WTC11 (cell line): ENCODE results near the gene GALNT7. TPM values are rescaled to one million over a fixed set of nuclear protein-coding genes. Genes with fewer than 3 reads are reported as not detected.

Source experiments
- ATAC-seq: fragments of 200-7000 bp; cut with Tn5 transposase; 2 replicates; pipeline ENCODE4 v1.10.0; 2021; ENCODE audit warnings: mild to moderate bottlenecking, moderate library complexity
- CTCF ChIA-PET: fragments of 300-600 bp; sonication (Branson Sonifier 250); formaldehyde crosslinking; loops from one replicate; lab custom pipeline; 2021; ENCODE audit warnings: antibody characterized with exemption; lab: Charles Lee
- POLR2A ChIA-PET: fragments of 350-600 bp; sonication (Branson Sonifier 250); formaldehyde crosslinking; loops from one replicate; lab custom pipeline; 2021; ENCODE audit warnings: antibody characterized with exemption; lab: Charles Lee
- DNase-seq: peaks from one replicate; pipeline ENCODE4 v3.0.0; 2021; ENCODE audit warnings: low spot score
- H3K27ac Mint-ChIP-seq: 2 replicates; pipeline ENCODE4 v1.8.0; 2021; ENCODE audit warnings: mixed read lengths
- H3K27me3 Mint-ChIP-seq: 2 replicates; pipeline ENCODE4 v1.8.0; 2021; ENCODE audit warnings: low read depth, mild to moderate bottlenecking, moderate library complexity, mixed read lengths
- H3K36me3 Mint-ChIP-seq: 2 replicates; pipeline ENCODE4 v1.8.0; 2021; ENCODE audit warnings: mixed read lengths
- H3K4me1 Mint-ChIP-seq: 2 replicates; pipeline ENCODE4 v1.8.0; 2022; ENCODE audit warnings: mixed read lengths
- H3K4me3 Mint-ChIP-seq: 2 replicates; pipeline ENCODE4 v1.8.0; 2021; ENCODE audit warnings: mild to moderate bottlenecking, moderate library complexity, mixed read lengths
- H3K9me3 Mint-ChIP-seq: 2 replicates; pipeline ENCODE4 v1.8.0; 2021; ENCODE audit warnings: mixed read lengths
- CBFB ChIP-seq: sonication (generic); formaldehyde crosslinking; IDR thresholded peaks from 2 replicates; pipeline ENCODE4 v1.8.1; 2022; ENCODE audit warnings: mild to moderate bottlenecking, low read depth, missing genetic modification reagents
- ELF4 ChIP-seq: sonication (generic); formaldehyde crosslinking; IDR thresholded peaks from 2 replicates; pipeline ENCODE4 v1.8.1; 2022; ENCODE audit warnings: low read depth, mild to moderate bottlenecking, moderate library complexity, missing genetic modification reagents
- EMX1 ChIP-seq: fragments of 250-450 bp; sonication (Bioruptor Pico); IDR thresholded peaks from 2 replicates; pipeline ENCODE4 v1.8.0; 2021; ENCODE audit warnings: mild to moderate bottlenecking
- IRF2 ChIP-seq: sonication (generic); formaldehyde crosslinking; IDR thresholded peaks from 2 replicates; pipeline ENCODE4 v1.8.0; 2022; ENCODE audit warnings: low read depth, missing genetic modification reagents, borderline replicate concordance
- JAZF1 ChIP-seq: fragments of 250-450 bp; sonication (Bioruptor Pico); IDR thresholded peaks from 2 replicates; pipeline ENCODE4 v1.9.0; 2021; ENCODE audit warnings: moderate library complexity, mild to moderate bottlenecking, inconsistent platforms
- NFE2L1 ChIP-seq: sonication (generic); formaldehyde crosslinking; IDR thresholded peaks from 2 replicates; pipeline ENCODE4 v1.8.1; 2023; ENCODE audit warnings: missing genetic modification reagents
- RORB ChIP-seq: fragments of 250-450 bp; sonication (Bioruptor Pico); IDR thresholded peaks from 2 replicates; pipeline ENCODE4 v1.9.0; 2021; ENCODE audit warnings: mild to moderate bottlenecking
- SMAD3 ChIP-seq: sonication (generic); formaldehyde crosslinking; IDR thresholded peaks from 2 replicates; pipeline ENCODE4 v1.8.0; 2022; ENCODE audit warnings: missing genetic modification reagents, mild to moderate bottlenecking, borderline replicate concordance
- TCF7 ChIP-seq: sonication (generic); formaldehyde crosslinking; IDR thresholded peaks from 2 replicates; pipeline ENCODE4 v1.8.0; 2022; ENCODE audit warnings: mild to moderate bottlenecking, low read depth, missing genetic modification reagents, moderate library complexity
- TEAD1 ChIP-seq: sonication (generic); formaldehyde crosslinking; IDR thresholded peaks from 2 replicates; pipeline ENCODE4 v1.8.0; 2022; ENCODE audit warnings: mild to moderate bottlenecking, missing genetic modification reagents
- ZNF121 ChIP-seq: sonication (generic); formaldehyde crosslinking; IDR thresholded peaks from 2 replicates; pipeline ENCODE4 v1.8.0; 2023; ENCODE audit warnings: missing genetic modification reagents
- ZNF232 ChIP-seq: sonication (generic); formaldehyde crosslinking; IDR thresholded peaks from 2 replicates; pipeline ENCODE4 v1.8.0; 2022; ENCODE audit warnings: mild to moderate bottlenecking, missing genetic modification reagents
- ZNF263 ChIP-seq: sonication (generic); formaldehyde crosslinking; IDR thresholded peaks from 2 replicates; pipeline ENCODE4 v1.8.1; 2022; ENCODE audit warnings: low read depth, mild to moderate bottlenecking, moderate library complexity, missing genetic modification reagents
- ZNF416 ChIP-seq: fragments of 250-450 bp; sonication (Bioruptor Pico); IDR thresholded peaks from 2 replicates; pipeline ENCODE4 v1.9.0; 2021; ENCODE audit warnings: mild to moderate bottlenecking, inconsistent platforms
- total RNA-seq: library from RNA; stranded (reverse); gene quantifications from 3 replicates; pipeline ENCODE4 v1.2.3, GENCODE V29; 2021
- TF ChIP-seq, protein P1 (sequence below): sonication (generic); formaldehyde crosslinking; IDR thresholded peaks from 2 replicates; pipeline ENCODE4 v1.8.1; 2022; ENCODE audit warnings: missing genetic modification reagents, borderline replicate concordance
- TF ChIP-seq, protein P2 (sequence below): fragments of 250-450 bp; sonication (Bioruptor Pico); IDR thresholded peaks from 2 replicates; pipeline ENCODE4 v1.9.0; 2021; ENCODE audit warnings: mild to moderate bottlenecking
- TF ChIP-seq, protein P3 (sequence below): sonication (generic); formaldehyde crosslinking; IDR thresholded peaks from 2 replicates; pipeline ENCODE4 v1.8.0; 2022; ENCODE audit warnings: mild to moderate bottlenecking, missing genetic modification reagents
- TF ChIP-seq, protein P4 (sequence below): sonication (generic); formaldehyde crosslinking; IDR thresholded peaks from 2 replicates; pipeline ENCODE4 v1.8.1; 2022; ENCODE audit warnings: low read depth, mild to moderate bottlenecking, moderate library complexity, missing genetic modification reagents, borderline replicate concordance
- TF ChIP-seq, protein P5 (sequence below): fragments of 250-450 bp; sonication (Bioruptor Pico); IDR thresholded peaks from 2 replicates; pipeline ENCODE4 v1.8.0; 2021; ENCODE audit warnings: mild to moderate bottlenecking
- TF ChIP-seq, protein P6 (sequence below): sonication (generic); formaldehyde crosslinking; IDR thresholded peaks from 2 replicates; pipeline ENCODE4 v1.8.1; 2022; ENCODE audit warnings: mild to moderate bottlenecking, moderate library complexity, missing genetic modification reagents
- TF ChIP-seq, protein P7 (sequence below): fragments of 250-450 bp; sonication (Bioruptor Pico); IDR thresholded peaks from 2 replicates; pipeline ENCODE4 v1.9.0; 2021; ENCODE audit warnings: mild to moderate bottlenecking
- TF ChIP-seq, protein P8 (sequence below): sonication (generic); formaldehyde crosslinking; IDR thresholded peaks from 2 replicates; pipeline ENCODE4 v1.8.0; 2023; ENCODE audit warnings: missing genetic modification reagents

GALNT7 gene
- total RNA-seq, 1 experiment from 2014 or later = 86.9 TPM

DNA sequence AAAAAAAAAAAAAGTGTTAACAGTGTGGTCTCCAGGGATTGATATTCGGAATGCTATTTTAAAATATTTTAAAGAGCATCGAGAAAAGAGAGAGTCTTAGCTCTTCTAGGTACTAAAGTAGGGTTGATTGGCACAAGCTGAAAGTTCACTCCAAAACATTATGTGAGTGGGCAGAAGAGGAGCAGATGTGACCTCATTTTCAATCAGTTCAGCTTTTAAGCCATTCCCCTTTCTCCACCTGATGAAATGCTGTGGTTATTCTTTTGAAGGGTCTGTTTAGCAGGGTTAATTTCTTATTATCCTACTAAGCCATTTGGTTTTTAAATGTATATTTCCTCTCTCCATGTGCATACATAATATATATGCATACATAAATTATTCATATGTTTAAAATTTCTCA is 69.2 kb downstream of the GALNT7 start:
- ChIA-PET POLR2A (no interaction called here), CTCF (interaction anchor here (1.9 to 2.1 kb wide), 2 partner anchors 64 to 224 kb away, joined by 6 to 7 read pairs; no protein-coding TSS in a partner anchor)
- DNase-seq = no peak
- H3K27ac Mint-ChIP-seq = peak overlapping the region; percentile 64
- no peak for TF ChIP-seq NFE2L1 (CRISPR knock-in tag)
- no peak for TF ChIP-seq ZNF121
- TF ChIP-seq IRF2 = no peak
- TF ChIP-seq ZNF232 = no peak
- TF ChIP-seq, protein P1, sequence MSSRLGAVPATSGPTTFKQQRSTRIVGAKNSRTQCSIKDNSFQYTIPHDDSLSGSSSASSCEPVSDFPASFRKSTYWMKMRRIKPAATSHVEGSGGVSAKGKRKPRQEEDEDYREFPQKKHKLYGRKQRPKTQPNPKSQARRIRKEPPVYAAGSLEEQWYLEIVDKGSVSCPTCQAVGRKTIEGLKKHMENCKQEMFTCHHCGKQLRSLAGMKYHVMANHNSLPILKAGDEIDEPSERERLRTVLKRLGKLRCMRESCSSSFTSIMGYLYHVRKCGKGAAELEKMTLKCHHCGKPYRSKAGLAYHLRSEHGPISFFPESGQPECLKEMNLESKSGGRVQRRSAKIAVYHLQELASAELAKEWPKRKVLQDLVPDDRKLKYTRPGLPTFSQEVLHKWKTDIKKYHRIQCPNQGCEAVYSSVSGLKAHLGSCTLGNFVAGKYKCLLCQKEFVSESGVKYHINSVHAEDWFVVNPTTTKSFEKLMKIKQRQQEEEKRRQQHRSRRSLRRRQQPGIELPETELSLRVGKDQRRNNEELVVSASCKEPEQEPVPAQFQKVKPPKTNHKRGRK (CRISPR knock-in tag) = no peak
- TF ChIP-seq, protein P2, sequence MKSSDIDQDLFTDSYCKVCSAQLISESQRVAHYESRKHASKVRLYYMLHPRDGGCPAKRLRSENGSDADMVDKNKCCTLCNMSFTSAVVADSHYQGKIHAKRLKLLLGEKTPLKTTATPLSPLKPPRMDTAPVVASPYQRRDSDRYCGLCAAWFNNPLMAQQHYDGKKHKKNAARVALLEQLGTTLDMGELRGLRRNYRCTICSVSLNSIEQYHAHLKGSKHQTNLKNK (CRISPR knock-in tag) = no peak
- no peak for TF ChIP-seq ZNF416 (CRISPR knock-in tag)
- TF ChIP-seq, protein P3, sequence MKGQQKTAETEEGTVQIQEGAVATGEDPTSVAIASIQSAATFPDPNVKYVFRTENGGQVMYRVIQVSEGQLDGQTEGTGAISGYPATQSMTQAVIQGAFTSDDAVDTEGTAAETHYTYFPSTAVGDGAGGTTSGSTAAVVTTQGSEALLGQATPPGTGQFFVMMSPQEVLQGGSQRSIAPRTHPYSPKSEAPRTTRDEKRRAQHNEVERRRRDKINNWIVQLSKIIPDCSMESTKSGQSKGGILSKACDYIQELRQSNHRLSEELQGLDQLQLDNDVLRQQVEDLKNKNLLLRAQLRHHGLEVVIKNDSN (CRISPR knock-in tag) = no peak
- no peak for TF ChIP-seq TEAD1 (CRISPR knock-in tag)
- TF ChIP-seq, protein P4, sequence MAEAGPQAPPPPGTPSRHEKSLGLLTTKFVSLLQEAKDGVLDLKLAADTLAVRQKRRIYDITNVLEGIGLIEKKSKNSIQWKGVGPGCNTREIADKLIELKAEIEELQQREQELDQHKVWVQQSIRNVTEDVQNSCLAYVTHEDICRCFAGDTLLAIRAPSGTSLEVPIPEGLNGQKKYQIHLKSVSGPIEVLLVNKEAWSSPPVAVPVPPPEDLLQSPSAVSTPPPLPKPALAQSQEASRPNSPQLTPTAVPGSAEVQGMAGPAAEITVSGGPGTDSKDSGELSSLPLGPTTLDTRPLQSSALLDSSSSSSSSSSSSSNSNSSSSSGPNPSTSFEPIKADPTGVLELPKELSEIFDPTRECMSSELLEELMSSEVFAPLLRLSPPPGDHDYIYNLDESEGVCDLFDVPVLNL (CRISPR knock-in tag) = no peak
- TF ChIP-seq, protein P5, sequence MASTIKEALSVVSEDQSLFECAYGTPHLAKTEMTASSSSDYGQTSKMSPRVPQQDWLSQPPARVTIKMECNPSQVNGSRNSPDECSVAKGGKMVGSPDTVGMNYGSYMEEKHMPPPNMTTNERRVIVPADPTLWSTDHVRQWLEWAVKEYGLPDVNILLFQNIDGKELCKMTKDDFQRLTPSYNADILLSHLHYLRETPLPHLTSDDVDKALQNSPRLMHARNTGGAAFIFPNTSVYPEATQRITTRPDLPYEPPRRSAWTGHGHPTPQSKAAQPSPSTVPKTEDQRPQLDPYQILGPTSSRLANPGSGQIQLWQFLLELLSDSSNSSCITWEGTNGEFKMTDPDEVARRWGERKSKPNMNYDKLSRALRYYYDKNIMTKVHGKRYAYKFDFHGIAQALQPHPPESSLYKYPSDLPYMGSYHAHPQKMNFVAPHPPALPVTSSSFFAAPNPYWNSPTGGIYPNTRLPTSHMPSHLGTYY (CRISPR knock-in tag) = no peak
- TF ChIP-seq EMX1 (CRISPR knock-in tag) = no peak
- H3K4me1 Mint-ChIP-seq = peaks cover 64% of the 10 kb centered on the region
- no peaks in the 10 kb centered on the region for H3K9me3 Mint-ChIP-seq
- 0 out of 2 replicates have a peak overlapping the region, but pooled peaks have one; percentile 15 for H3K4me3 Mint-ChIP-seq
- H3K36me3 Mint-ChIP-seq = no peaks in the 10 kb centered on the region
- ATAC-seq = no peak
- no peaks in the 10 kb centered on the region for H3K27me3 Mint-ChIP-seq

DNA sequence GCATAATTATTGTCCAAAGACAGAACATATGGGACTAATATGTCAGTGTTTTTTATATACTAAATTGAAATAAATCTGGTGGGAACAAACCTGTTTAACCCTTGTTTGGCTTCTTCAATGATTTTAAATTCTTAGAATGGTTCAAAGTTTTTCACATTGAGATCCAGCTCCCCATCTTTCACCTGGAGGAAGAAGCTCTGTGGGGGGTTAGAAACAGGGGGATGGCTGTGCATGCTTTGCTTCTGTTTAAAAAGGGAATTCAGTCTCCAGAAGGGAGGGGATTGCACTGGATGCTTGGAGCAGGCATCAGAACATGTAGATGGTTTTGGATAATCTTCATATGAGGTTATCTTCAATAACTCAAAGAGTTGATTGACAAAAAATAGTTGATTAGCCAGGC is 72.1 kb downstream of the GALNT7 start:
- peaks cover 90% of the 10 kb centered on the region for H3K4me1 Mint-ChIP-seq

DNA sequence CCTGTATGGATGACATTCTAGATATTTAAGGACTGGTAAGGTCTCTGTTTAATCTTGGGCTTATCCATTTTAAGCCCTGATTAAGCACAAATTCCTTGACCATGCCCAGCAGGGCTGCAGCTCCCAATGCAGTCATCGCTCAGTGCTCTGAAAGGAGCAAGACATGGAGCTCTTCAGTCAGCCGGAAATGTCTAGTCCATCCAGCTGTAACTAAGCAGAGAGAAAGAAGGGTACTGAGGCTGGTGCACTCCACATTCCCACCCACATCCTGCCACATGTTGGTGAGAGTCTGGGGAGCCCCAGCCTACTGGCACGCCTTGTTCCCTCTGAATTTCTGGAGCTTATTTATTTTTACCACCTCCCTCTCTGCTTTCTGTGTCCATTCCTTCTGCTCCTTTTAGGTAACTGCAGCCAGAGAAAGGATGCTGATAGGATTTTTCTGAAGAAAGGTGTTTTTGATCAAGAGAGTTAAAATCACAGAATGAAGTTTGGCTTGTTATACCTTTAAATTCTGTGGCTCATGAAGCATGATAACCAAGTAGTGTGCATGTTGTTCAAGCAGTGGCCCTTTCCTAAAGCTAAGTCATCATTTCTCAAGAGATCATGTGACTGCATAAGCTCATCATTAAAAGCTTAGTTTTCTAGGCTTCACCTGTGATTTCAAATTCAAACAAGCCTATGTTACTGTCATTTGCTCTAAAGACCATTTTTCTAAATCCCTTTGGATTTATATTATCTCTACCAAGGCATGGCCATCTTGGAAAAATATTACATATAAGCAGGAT is 74.0 kb downstream of the GALNT7 start:
- Mint-ChIP-seq H3K4me1 (peaks cover 90% of the 10 kb centered on the region), H3K27ac (peak overlapping the region; percentile 82), H3K27me3 (no peaks in the 10 kb centered on the region), H3K36me3 (no peaks in the 10 kb centered on the region), H3K4me3 (no peak overlapping the region), H3K9me3 (no peaks in the 10 kb centered on the region)
- POLR2A ChIA-PET = interaction anchor here (0.7 to 2.2 kb wide), 2 partner anchors 15 to 74 kb away, joined by 3 to 6 read pairs; partner anchors contain the start of gene GALNT7
- ATAC-seq = no peak
- no peak for DNase-seq
- CTCF ChIA-PET = interaction anchor here (1.0 to 2.2 kb wide), 6 partner anchors 10 to 229 kb away, joined by 3 to 15 read pairs (median 4); partner anchors contain the start of gene GALNT7
- no peak for TF ChIP-seq TCF7 (CRISPR knock-in tag)
- no peak for TF ChIP-seq SMAD3 (CRISPR knock-in tag)
- no peak for TF ChIP-seq ELF4 (CRISPR knock-in tag)
- TF ChIP-seq, protein P6, sequence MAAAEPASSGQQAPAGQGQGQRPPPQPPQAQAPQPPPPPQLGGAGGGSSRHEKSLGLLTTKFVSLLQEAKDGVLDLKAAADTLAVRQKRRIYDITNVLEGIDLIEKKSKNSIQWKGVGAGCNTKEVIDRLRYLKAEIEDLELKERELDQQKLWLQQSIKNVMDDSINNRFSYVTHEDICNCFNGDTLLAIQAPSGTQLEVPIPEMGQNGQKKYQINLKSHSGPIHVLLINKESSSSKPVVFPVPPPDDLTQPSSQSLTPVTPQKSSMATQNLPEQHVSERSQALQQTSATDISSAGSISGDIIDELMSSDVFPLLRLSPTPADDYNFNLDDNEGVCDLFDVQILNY = no peak
- TF ChIP-seq, protein P7, sequence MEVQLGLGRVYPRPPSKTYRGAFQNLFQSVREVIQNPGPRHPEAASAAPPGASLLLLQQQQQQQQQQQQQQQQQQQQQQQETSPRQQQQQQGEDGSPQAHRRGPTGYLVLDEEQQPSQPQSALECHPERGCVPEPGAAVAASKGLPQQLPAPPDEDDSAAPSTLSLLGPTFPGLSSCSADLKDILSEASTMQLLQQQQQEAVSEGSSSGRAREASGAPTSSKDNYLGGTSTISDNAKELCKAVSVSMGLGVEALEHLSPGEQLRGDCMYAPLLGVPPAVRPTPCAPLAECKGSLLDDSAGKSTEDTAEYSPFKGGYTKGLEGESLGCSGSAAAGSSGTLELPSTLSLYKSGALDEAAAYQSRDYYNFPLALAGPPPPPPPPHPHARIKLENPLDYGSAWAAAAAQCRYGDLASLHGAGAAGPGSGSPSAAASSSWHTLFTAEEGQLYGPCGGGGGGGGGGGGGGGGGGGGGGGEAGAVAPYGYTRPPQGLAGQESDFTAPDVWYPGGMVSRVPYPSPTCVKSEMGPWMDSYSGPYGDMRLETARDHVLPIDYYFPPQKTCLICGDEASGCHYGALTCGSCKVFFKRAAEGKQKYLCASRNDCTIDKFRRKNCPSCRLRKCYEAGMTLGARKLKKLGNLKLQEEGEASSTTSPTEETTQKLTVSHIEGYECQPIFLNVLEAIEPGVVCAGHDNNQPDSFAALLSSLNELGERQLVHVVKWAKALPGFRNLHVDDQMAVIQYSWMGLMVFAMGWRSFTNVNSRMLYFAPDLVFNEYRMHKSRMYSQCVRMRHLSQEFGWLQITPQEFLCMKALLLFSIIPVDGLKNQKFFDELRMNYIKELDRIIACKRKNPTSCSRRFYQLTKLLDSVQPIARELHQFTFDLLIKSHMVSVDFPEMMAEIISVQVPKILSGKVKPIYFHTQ (CRISPR knock-in tag) = no peak
- TF ChIP-seq CBFB (CRISPR knock-in tag) = no peak
- no peak for TF ChIP-seq ZNF263 (CRISPR knock-in tag)
- TF ChIP-seq, protein P8, sequence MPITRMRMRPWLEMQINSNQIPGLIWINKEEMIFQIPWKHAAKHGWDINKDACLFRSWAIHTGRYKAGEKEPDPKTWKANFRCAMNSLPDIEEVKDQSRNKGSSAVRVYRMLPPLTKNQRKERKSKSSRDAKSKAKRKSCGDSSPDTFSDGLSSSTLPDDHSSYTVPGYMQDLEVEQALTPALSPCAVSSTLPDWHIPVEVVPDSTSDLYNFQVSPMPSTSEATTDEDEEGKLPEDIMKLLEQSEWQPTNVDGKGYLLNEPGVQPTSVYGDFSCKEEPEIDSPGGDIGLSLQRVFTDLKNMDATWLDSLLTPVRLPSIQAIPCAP (CRISPR knock-in tag) = no peak

More for the DNA sequence above, 72.1 kb downstream of the GALNT7 start:
- peak overlapping the region; percentile 80 for H3K27ac Mint-ChIP-seq
- H3K9me3 Mint-ChIP-seq = no peaks in the 10 kb centered on the region
- H3K4me3 Mint-ChIP-seq = no peak overlapping the region
- TF ChIP-seq RORB (CRISPR knock-in tag) (no peak), ZNF263 (CRISPR knock-in tag) (no peak), JAZF1 (CRISPR knock-in tag) (no peak), IRF2 (no peak), TCF7 (CRISPR knock-in tag) (no peak)
- POLR2A ChIA-PET = interaction anchor here (0.6 to 0.7 kb wide), 2 partner anchors 13 to 321 kb away, joined by 4 to 5 read pairs; no protein-coding TSS in a partner anchor
- ATAC-seq (peak; percentile 21), DNase-seq (no peak)
- H3K27me3 Mint-ChIP-seq = no peaks in the 10 kb centered on the region
- CTCF ChIA-PET = interaction anchor here (0.7 to 1.9 kb wide), 4 partner anchors 12 to 227 kb away, joined by 4 to 6 read pairs (median 6); no protein-coding TSS in a partner anchor
- no peaks in the 10 kb centered on the region for H3K36me3 Mint-ChIP-seq
